ENCODE measurements around the gene UFC1.

- TF ChIP-seq EZH2 (IDR thresholded peaks at IDR 0.05) = no peak
- no peak for TF ChIP-seq POLR2A (IDR thresholded peaks at IDR 0.05; ENCODE audit: borderline replicate concordance, extremely low read depth, insufficient read depth, insufficient read length)
- TF ChIP-seq ZNF274 (IDR thresholded peaks at IDR 0.05; ENCODE audit: low read depth, low read length) = no peak
- TF ChIP-seq CTCF (IDR thresholded peaks at IDR 0.05 in 2 of 3, conservative IDR thresholded peaks at IDR 0.05 in 1 of 3; ENCODE audit: borderline replicate concordance in 1 of 3, insufficient read depth in 1 of 3, low read depth in 2 of 3, low read length in 2 of 3) = no peak
- no peak for TF ChIP-seq POLR2AphosphoS5 (IDR thresholded peaks at IDR 0.05; ENCODE audit: low read depth, low read length)
- no peak for TF ChIP-seq RAD21 (IDR thresholded peaks at IDR 0.05; ENCODE audit: low read depth)
- TF ChIP-seq SP1 (IDR thresholded peaks at IDR 0.05; ENCODE audit: low read depth) = no peak
- TF ChIP-seq ZBTB33 (IDR thresholded peaks at IDR 0.05; ENCODE audit: extremely low read depth, insufficient replicate concordance, low read length) = no peak
- no peak for TF ChIP-seq EZH2phosphoT487 (IDR thresholded peaks at IDR 0.05; ENCODE audit: borderline replicate concordance)
- no peak for TF ChIP-seq YY1 (IDR thresholded peaks at IDR 0.05; ENCODE audit: extremely low read depth, insufficient replicate concordance, low read depth, low read length)
- no peak for TF ChIP-seq REST (IDR thresholded peaks at IDR 0.05; ENCODE audit: low read depth)
Observed at GRCh38 chr1:161182214-161182613, 28.4 kb downstream of the UFC1 start.
